Right cardiac atrium (tissue), 5 donors: ENCODE results near the gene RIPOR3. TPM values are rescaled to one million over a fixed set of nuclear protein-coding genes. Genes with fewer than 3 reads are reported as not detected.

ENCODE experiments used
- ATAC-seq, 2 donors: fragments of 200-7000 bp; cut with Tn5 transposase; one replicate each; pipeline versions ENCODE4 v1.8.0 to v1.9.1; 2020; ENCODE audit warnings: moderate library complexity in 2 of 2, mild to moderate bottlenecking in 1 of 2
- DNase-seq, 3 donors: peaks; one replicate each; pipeline ENCODE4 v3.0.0-alpha.2; 2020
- H3K27ac ChIP-seq: one replicate; pipeline ENCODE4 v1.5.1; 2013; ENCODE audit warnings: mild to moderate bottlenecking, low read length, control low read depth, moderate library complexity
- H3K27me3 ChIP-seq: one replicate; pipeline ENCODE4 v1.6.1; 2013; ENCODE audit not compliant: control insufficient read depth, insufficient read depth
- H3K4me1 ChIP-seq: one replicate; pipeline ENCODE4 v1.6.1; 2013; ENCODE audit warnings: low read length; ENCODE audit not compliant: control insufficient read depth, insufficient read depth
- H3K4me3 ChIP-seq: one replicate; pipeline ENCODE4 v1.5.1; 2013; ENCODE audit warnings: low read length, control low read depth
- H3K9me3 ChIP-seq: one replicate; pipeline ENCODE4 v1.6.1; 2013; ENCODE audit warnings: low read length; ENCODE audit not compliant: control insufficient read depth
- WGBS: extraction: QIAGEN DNeasy Blood & Tissue Kit; methylation state at CpG from one replicate; pipeline ENCODE4 v1.1.7; 2013; 5-methylcytosine and 5-hydroxymethylcytosine counted together
- intact Hi-C, 4 donors: fragments of 100-400 bp; cut with DNase I; formaldehyde crosslinking; loops; one replicate each; pipeline versions ENCODE4 v1.11.0 to v1.14.0; 2022 to 2023
- polyA plus RNA-seq: library from polyadenylated mRNA; stranded (reverse); fragments of 200-250 nt; gene quantifications from one replicate; pipeline ENCODE4 v1.2.3, GENCODE V29; 2013
- total RNA-seq, 4 donors: library from RNA; stranded (reverse); fragmentation: NEBNext Ultra II Directional; extraction: Animal tissue kit (Norgen Biotek cat#: 25700); gene quantifications; one replicate each; pipeline ENCODE4 v1.2.1, GENCODE V29; 2021
- donor health status: healthy with polysubstance abuse.
- donor health status: DM: no; HTN: yes; CAD: no.
- donor health status: DM: no; HTN: no; CAD: no.
- donor health status: DM: no; HTN: yes; CAD: no; lungs with severe emphysema.
- donor health status: DM: yes; HTN: yes; CAD: no.

Gene RIPOR3
- total and polyA plus RNA-seq, 5 donors, result 2.1 to 12.9 (median 3.5) TPM

DNA sequence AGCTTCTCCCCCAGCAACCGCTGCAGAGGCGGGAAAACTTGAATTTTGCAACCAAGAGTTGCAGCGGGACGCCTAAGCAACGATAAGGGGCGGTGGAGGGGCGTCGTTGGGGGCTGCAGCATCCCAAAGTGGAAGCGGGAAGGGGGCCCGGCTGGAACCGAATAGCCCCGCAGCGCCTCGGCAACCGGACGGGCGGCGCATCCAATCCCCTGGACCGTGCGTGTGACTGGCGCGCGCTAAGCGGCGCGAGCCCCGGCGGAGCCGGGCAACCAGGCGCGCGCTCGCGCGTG lies 39.4 kb upstream of the RIPOR3 start:
- WGBS, result under 1% methylated on average over 35 of the region's 35 CpGs
- no peaks in the 10 kb centered on the region for H3K4me1 ChIP-seq
- H3K27ac ChIP-seq, result peak overlapping the region; percentile 69
- no peaks in the 10 kb centered on the region for H3K9me3 ChIP-seq
- intact Hi-C loops, result loop anchor here in 1 of 4 donors (10.0 kb wide), 1 partner anchor 546 kb away; no protein-coding TSS in a partner anchor
- no peak for ATAC-seq
- H3K4me3 ChIP-seq, result peak overlapping the region; percentile 63
- no peak for DNase-seq
- H3K27me3 ChIP-seq, result no peaks in the 10 kb centered on the region

DNA sequence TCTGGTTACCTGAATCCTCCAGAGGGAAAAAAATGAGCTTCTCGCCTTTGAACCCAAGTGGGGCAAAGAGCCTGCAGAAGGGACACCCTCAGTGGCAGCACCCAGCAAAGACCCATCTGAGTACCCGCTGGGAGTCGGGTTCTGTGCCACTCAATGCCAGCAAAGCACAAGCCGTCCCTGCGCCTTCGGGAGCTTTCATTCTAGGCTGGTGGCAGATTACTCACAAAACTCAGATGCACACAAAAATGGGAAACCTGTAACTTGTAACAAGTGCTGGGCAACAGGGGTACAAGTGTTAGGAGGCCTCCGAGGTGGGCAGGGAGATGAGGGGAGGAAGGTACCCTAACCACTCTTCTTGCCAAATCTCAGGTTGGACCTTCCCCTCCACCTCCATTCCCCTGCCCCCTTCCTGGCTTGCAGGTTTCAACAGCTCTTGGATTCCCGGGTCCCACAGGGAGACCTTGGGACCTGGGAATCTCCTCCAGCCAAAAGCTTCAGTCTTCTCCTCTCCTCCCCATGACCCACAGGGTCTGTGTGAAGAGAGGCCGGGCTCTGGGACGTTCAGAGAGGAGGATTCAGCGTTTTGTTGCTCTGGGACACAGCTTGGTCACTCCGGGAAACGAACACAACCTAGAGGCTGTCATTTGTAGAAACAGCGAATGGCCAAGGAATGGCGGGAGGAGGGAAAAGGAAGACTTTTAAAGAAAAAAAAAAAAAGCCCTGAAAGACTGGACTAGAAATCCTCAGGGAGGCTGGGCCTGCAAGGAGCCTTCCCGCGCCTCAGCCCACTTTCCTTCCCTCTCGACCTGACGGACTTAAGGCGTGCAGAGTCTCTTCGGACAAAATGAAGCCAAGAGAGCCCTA lies 38.8 kb upstream of the RIPOR3 start:
- ATAC-seq (peak in 1 of 2 donors; percentile 5), DNase-seq (no peak)
- no peaks in the 10 kb centered on the region for H3K4me1 ChIP-seq
- H3K4me3 ChIP-seq, result peak overlapping the region; percentile 63
- H3K9me3 ChIP-seq, result no peaks in the 10 kb centered on the region
- intact Hi-C loops, result loop anchor here in 1 of 4 donors (10.0 kb wide), 1 partner anchor 545 kb away; no protein-coding TSS in a partner anchor
- H3K27ac ChIP-seq, result peak overlapping the region; percentile 69
- no peaks in the 10 kb centered on the region for H3K27me3 ChIP-seq
- 32% methylated on average over 21 of the region's 21 CpGs for WGBS

DNA sequence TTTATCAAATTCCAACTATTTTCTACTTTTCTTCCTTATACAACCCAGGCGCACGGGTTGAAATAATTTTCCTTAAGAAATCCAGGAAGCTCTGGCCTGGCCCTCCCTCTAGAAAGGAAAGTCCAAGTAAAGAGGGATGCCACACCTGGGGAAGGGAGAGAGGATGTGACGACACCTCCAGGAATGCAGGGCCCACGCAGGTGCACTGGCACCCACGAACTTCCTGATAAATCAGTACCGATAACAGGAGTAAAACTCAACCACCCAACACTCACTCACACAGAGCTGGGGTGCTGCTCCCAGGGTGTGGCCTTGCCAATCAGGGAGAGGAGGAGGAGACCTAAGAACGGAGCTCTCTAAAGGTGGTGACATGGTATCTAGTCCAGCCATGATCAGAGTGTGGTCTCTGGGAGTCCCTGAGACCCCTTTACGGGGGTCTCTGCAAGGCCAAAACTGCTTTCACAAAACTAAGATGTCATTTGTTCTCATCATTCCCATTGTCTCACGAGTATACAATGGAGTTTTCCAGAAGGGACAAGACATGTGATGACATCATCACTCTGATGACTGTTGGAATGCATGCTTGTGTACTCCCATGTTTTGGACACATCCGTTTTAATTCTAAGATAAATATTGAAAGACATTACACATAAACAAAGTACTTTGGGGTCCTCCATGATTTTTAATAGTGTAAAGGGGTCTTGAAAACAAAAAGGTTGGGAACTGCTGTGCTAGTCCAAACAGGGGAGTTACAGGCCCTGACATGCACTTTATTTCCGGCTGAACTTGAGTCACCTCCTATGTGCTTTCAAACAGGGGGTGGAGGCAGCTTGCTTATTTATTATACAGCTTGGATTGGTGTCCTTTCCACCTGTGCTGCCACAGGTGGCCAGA lies 37.9 kb upstream of the RIPOR3 start:
- Histone ChIP-seq H3K27ac (no peak overlapping the region), H3K4me1 (peaks cover 2% of the 10 kb centered on the region), H3K9me3 (no peaks in the 10 kb centered on the region), H3K4me3 (no peak overlapping the region), H3K27me3 (no peaks in the 10 kb centered on the region)
- WGBS, result 78% methylated on average over 11 of the region's 11 CpGs
- ATAC-seq, result no peak
- intact Hi-C loops, result no loop called here
- no peak for DNase-seq

DNA sequence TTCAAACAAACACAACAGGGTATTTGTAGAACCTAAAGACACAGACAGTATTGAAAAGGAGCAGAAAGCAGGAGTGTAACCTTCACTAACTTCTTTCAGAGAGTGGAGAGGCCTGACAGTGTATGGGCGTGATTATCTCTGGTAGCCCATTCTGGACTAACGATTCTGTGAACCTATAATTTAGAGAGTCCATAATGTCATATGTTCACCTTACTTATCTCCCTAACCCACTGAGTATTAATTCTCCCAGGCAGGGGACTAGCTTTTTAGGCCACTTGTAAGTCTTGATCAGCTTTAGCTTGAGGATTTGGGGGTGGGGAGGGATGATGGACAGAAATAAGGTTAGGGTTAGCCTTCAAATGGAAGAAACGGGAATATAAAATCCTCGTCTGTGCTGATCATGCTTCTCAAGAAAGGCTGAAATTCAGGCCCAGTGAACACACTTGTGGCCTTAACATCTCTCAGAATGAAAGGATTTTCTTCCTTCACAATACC lies 37.2 kb upstream of the RIPOR3 start:
- H3K9me3 ChIP-seq, result no peaks in the 10 kb centered on the region
- no peak overlapping the region for H3K4me3 ChIP-seq
- ATAC-seq (no peak), DNase-seq (no peak)
- intact Hi-C loops, result no loop called here
- no peak overlapping the region for H3K27ac ChIP-seq
- H3K27me3 ChIP-seq, result no peaks in the 10 kb centered on the region
- H3K4me1 ChIP-seq, result peaks cover 2% of the 10 kb centered on the region
- 94% methylated on average over 4 of the region's 4 CpGs for WGBS

DNA sequence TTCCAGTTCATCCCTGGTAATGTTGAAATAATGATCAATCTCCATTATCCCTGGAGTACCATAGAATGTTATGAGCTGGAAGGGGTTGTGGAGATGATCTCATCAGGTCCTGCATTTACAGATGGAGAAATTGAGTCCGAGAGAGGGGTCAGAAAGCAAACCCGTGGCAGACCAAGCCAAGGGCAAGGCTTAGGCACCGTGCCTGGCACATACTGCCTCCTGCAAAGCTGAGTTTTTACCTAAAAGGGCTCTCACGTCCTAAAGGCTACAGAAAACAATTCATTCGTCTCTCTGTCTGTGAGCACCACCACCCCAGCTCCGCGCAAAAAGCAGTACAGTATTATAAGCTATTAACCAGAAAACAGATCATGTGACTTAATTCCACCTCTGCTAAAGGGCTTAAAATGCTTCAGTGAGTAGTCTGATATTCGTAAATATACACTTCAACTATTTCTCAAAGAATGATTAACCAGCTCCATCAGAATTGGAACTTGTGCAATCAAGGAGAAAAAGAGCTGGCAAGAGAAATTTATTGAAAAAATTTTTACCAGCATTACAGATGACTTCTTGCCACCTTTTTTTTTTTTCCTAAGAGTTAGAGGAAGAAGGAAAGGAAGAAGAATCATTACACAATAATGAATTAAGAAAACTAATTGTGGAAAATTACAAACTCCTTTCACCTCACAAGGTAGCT lies 36.6 kb upstream of the RIPOR3 start:
- Histone ChIP-seq H3K27ac (no peak overlapping the region), H3K4me3 (no peak overlapping the region), H3K4me1 (peaks cover 2% of the 10 kb centered on the region), H3K9me3 (no peaks in the 10 kb centered on the region), H3K27me3 (no peaks in the 10 kb centered on the region)
- intact Hi-C loops, result no loop called here
- ATAC-seq (no peak), DNase-seq (no peak)
- WGBS, result 71% methylated on average over 8 of the region's 8 CpGs

DNA sequence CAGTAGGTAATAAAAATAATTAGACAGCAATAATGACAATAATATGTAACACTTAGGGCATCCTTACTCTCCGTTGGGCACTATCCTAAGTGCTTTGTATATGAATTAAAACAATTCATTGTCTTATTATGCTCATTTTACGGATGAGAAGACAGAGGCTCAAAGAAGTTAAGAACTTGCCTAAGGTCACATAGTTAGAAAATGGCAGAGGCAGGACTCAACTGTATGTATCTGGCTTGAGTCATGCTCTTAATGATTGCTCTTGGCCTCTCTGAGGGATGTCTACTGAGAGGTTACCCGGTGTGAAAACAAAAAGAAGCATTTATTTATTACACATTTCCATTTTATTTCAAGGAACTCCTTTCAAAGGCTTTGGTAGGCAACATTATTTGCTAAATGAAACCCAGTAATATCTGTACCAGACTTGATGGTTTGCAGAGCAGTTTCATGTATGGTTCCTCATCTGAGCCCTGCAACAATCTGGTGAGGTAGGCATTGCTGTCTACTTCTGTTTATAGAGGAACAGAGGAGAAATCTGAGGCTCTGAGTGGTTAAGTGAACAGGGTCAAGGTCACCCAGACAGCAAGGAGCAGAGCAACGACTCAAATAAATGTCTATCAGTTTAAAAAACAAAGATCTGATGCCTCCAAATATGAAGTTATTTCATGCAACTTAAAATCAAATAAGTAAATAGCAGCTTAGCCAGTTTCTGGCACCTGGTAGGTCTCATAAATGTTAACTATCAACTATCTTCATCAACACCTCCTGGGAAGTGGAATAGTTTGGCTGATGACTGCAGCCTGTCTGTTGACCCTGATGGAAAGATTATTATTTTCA lies 35.8 kb upstream of the RIPOR3 start:
- intact Hi-C loops, result no loop called here
- Histone ChIP-seq H3K4me1 (peaks cover 2% of the 10 kb centered on the region), H3K27me3 (no peaks in the 10 kb centered on the region), H3K9me3 (no peaks in the 10 kb centered on the region), H3K27ac (no peak overlapping the region), H3K4me3 (no peak overlapping the region)
- DNase-seq (no peak), ATAC-seq (no peak)
- 73% methylated on average over 4 of the region's 4 CpGs for WGBS

DNA sequence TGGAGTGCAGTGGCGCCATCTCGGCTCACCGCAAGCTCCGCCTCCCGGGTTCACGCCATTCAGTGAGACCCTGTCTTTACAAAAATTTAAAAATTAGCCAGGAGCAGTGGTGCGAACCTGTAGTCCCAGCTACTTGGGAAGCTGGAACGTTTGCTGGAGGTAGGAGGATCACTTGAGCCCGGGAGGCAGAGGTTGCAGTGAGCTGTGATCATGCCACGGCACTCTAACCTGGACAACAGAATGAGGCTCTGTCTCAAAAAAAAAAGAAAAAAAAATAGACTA lies 34.3 kb upstream of the RIPOR3 start:
- DNase-seq, result no peak
- 90% methylated on average over 10 of the region's 10 CpGs for WGBS
- H3K9me3 ChIP-seq, result no peaks in the 10 kb centered on the region
- ATAC-seq, result no peak
- H3K4me3 ChIP-seq, result no peak overlapping the region
- intact Hi-C loops, result no loop called here
- peaks cover 2% of the 10 kb centered on the region for H3K4me1 ChIP-seq
- H3K27ac ChIP-seq, result peak overlapping the region; percentile 12
- H3K27me3 ChIP-seq, result no peaks in the 10 kb centered on the region

DNA sequence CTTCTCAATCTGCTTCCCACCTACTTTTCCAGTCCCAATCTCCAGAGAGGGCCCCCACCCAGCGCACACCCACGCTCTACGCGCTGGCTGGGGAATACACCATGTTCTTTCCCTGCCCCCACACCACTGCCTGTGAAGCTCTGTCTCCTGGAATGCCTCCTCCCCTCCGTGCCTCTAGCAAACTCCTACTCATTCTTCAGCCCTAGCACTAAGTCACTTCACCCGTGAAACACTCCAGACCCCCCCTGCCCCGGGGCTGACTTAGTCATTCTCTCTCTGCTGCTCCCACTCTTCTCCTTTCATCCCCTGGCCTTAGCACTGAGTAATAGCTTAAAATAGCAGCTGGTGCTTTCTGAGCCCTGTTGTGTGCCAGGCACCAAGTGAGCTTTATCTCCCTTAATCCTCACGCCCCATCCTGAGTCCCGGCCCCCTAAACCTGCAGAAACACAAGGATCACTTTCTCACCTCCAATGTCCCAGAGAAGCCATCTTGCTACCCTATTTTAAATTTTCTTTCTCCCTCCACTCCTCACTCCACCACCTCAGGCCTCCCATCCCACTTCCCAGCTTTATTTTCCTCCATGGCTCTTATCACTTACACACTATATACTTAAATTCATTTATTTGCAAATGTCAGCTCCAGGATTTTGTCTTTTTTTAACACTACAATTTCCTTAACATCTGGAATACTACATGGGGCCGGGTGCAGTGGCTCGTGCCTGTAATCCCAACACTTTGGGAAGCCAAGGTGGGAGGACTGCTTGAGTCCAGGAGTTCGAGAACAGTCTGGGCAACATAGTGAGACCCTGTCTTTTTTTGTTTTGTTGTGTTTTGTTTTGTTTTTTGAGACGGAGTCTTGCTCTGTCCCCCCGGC lies 33.7 kb upstream of the RIPOR3 start:
- DNase-seq (peak; percentile 60 to 75 (median 74)), ATAC-seq (peak; percentile 69 to 88)
- H3K4me3 ChIP-seq, result no peak overlapping the region
- peak overlapping the region; percentile 28 for H3K27ac ChIP-seq
- H3K4me1 ChIP-seq, result peaks cover 2% of the 10 kb centered on the region
- WGBS, result 40% methylated on average over 14 of the region's 14 CpGs
- no peaks in the 10 kb centered on the region for H3K9me3 ChIP-seq
- no peaks in the 10 kb centered on the region for H3K27me3 ChIP-seq
- intact Hi-C loops, result no loop called here

DNA sequence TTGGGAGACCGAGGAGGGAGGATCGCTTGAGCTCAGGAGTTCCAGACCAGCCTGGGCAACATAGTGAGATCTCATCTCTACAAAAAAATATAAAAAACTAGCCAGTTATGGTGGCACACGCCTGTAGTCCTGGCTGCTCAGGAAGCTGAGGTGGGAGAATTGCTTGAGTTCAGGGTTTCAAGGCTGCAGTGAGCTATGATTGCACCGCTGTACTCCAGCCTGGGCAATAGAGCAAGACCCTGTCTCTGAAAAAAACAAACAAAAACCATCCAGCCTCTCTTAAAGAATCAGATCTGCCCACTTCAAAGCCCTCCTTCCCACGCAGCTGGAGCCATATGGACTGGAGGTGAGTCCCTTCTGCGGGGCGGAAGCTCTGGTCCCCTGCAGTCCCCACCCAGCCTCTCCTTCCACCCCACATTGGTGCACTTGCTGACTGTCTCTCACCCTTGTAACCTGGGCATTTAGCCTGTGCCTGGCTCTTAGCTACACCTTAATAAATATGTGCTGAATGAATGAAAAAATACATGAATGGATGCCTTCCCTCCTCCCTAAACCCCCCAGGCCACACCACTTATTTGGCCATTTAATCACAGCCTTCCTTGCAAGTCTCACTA lies 32.9 kb upstream of the RIPOR3 start:
- peak overlapping the region; percentile 28 for H3K27ac ChIP-seq
- H3K9me3 ChIP-seq, result no peaks in the 10 kb centered on the region
- no peak overlapping the region for H3K4me3 ChIP-seq
- intact Hi-C loops, result no loop called here
- 89% methylated on average over 7 of the region's 7 CpGs for WGBS
- H3K27me3 ChIP-seq, result no peaks in the 10 kb centered on the region
- no peak for DNase-seq
- peaks cover 2% of the 10 kb centered on the region for H3K4me1 ChIP-seq
- no peak for ATAC-seq
